ENCODE data around the gene TPX2.

The TPX2 gene

DNA sequence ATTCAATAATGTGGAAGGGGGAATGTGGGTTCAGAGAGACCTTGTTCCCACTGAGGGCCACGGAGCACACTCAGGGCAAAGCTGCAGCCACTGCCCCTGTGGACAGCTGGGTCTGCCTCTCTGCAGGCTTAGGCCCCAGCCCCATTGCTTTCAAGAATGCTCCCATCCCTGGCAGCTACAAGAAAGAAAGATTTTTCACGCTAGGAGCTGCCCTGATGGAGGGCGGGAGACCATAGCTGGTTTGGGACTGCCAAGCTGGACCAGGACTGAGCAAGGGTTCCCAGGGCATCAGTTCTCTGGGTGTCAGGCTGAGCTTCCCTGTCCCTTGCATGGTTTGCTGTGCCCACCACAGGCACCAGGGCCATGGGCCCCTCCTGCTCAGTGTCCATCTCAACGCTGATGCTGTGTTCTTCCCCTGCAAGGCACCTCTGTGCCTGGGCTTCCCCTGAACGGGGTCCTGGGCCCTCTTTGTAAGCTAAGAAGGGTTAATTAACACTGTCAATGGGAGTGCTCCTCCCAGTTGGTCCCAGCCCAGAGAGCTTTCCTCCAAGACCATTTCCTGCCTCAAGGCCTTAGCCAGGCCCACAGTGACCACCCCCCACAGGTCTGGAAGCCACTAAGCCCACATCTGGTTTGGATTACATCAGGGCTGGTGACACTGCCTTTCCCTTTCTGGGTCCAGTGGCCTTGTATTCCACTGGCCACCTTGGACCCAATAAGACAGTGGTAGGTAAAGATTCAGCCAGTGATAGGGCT lies 97.9 kb downstream of the TPX2 start:
- DNase-seq = no peak

DNA sequence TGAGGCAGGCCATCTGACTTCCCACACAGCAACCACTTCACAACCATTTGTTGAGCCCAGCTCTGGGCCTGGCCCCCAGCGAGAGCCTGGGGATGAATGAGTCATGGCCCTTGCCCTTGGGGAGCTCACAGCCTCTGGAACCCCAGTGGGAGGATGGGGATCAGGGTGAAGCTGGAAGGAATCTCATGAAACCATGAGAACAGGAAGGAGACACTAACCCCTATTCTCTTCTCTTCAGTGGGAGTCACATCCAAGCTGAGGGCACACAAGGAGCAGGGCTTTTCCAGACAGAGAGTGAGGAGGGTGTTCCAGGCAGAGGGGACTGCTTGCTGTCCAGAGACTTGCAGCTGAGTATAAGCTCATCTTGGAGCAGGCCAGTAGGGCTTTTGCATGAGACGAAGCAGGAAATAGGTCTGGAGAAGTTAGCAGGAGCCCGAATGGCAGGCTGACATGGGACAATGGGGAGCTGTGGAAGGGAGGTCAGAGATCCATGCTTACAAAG lies 98.9 kb downstream of the TPX2 start:
- no peak for DNase-seq

DNA sequence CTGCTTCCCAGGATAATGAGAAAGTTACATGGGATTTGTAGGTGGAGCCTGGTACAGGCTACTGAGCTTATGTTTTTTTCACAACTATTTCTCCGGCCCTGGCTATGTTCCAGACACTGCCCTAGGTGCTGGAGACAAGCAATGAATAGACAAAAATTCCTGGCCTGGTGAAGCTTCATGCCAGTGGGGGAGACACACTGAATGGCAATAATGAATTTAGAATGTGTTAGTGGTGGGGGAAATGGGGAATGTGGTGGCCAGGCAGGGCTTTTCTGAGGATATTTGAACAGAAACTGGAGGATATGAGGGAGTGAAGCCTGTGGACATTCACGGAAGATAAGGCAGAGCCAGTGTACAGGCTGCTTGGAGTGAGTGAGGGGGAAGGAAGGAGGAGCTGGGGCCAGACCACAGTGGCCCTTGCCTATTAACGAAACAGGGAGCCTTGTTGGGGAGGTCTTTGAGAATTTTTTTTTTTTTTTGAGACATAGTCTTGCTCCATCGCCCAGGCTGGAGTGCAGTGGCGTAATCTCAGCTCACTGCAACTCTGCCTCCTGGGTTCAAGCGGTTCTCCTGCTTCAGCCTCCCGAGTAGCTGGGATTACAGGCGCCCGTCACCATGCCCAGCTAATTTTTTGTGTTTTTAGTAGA lies 99.7 kb downstream of the TPX2 start:
- no peak for DNase-seq

DNA sequence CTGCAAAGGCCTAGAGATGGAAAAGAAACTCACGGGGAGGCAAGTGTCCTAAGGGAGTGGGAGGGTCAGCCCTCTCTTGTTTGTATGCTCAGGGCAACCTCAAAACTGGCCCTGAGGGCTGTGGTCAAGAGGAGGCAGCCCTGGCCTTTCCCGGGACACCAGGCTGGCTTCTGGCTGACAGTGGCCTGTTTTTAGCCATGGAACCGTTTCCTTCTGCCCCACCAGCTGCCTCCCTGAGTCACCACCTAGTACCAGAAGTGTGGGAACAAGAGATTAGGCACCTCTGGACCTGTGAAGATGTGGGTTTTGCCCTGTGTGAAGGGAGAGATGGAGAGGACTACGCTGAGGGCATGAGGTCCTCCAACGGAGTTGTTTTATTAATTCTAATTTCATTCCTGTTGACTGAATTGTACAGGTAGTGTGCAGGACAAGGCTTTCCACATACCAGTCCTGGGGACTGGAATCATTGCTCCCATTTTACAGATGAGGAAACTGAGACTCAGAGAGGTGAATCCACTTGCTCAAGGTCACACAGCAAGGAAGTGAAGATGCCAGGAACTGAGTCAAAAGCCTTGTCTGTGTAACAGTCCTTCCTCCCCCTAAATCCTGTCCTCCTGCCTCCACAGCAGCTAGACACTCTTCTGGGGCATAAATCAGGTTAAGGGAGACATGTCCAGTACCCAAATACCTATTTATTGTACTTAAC lies 100.8 kb downstream of the TPX2 start:
- no peak for DNase-seq

DNA sequence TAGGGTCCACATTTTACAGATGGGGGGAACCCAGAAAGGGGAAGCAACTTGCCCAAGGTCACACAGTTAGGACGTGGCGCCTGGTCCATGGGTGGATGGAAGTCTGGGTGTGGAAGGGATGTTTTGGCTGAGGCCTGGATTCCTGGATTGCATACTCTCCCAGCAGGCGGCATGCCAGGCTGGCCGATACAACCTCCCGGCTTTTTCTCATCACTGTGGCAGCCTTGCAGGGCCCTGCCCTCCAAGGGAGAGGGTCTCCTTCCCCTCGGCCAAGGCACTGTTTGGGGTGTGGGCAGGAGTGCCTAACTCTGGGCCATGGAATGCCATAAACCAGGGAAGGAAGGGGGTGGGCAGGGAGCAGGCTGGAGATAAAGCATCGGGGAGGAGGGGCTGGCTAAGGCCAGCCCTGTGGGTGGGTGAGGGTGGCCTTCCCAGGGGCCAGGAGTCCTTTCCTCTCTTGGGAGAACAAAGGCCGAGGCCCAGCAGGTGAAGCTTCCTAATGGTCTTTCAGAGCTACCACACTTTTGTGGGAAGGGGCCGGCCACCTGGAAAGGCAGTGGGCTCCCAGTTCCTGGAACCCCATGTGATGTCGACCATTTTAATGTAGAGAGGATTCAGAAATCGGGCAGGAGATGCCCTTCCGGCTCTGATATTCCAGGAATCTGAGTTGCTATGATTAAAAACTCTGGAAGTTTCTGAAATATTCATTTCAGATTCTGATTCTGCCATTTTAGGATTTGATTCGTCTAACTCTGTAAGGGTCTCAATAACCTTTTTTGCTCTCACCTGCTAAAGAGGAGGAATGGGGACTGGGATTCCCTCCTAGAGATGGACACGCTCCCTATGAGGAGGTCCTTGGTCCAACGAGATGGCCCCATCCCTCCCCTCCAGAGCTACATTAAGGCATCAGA lies 102.1 kb downstream of the TPX2 start:
- DNase-seq = no peak

DNA sequence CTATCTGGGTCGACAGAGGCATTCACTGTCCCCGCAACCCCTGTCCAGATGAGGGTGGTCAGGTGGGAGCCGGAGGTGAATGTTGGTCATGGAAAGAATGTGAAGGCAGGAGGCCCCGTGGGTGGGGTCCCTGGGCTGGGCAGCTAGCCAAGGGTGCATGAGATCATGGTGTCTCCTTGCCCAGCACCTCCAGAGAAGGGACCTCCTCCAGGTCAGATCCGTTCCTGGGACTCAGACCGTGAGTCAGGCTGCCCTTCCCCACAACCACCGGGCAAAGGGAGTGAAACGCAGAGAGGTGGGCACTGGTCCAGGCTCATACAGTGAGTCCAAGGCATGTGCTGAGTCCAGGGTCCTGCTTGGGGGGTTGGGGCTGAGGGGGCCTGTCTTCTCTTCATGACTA lies 102.8 kb downstream of the TPX2 start:
- no peak for DNase-seq

DNA sequence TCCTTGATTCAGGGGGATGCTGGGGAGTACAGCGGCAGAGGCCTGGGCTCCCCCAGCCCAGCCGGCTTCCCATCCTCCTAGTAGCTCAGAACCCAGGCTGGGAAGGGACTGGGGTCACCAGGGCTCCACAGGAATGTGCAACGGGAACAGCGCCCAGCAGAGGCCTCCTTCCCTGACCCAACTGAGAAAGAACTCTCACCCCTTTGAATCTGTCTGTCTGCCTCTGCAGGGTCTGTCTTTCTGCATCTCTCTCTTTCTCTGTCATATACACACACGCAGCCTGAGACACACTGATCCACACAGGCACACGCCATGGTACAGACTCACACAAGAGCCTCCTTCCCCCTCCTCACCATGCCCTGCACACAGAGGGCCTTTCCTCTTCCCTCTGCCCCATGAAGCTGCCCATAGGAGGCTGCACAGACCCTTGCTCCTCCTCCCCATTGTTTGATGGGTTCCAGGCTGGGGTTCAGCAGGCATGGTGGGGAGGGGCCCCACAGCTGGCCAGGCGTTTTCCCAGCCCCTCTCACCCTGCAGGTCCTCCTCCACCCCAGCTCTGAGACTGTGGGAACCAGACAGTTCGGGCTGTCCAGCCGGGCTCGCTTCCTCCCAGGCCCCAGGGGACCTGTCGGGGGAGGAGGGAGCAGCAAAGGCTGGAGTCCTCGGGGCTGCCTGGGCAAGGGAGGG lies 103.5 kb downstream of the TPX2 start:
- DNase-seq = no peak

DNA sequence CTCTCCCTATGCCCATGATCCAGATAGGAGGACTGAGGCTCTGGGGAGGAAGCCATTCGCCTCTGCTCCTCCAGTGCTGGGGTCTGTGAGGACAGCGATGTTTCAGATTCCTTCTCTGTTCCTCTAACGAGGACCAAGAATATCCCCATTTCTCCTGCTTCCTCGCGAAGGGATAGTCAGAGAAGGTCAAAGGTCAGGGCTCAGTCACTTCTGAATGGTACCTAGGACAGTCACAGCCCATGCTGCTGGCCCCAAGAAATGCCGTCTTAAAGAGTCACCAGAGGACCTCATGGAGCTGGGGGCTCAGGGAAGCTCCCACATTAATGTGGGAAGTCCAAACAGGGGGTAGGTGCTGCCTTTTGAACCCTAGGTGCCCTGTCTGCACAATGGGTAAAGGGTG lies 104.2 kb downstream of the TPX2 start:
- no peak for DNase-seq

DNA sequence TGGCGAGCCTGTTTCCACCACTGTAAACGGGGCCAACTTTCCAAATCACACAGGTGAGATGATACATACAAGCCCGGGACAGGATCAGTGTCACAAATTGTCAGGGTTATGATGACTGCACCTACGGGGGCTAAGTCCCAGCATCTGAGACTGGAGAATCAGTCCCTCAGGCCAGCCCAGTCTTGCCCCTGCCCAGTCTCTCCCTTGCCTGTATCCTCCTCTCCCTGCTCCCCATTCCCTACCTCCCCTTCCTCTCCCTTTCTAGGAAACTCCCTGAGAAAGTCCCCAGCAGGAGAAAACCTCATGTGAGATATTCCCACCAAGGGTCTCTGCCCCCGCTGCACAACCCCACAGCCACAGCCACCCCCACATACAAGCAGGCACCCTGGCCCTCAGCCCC lies 104.8 kb downstream of the TPX2 start:
- no peak for DNase-seq

DNA sequence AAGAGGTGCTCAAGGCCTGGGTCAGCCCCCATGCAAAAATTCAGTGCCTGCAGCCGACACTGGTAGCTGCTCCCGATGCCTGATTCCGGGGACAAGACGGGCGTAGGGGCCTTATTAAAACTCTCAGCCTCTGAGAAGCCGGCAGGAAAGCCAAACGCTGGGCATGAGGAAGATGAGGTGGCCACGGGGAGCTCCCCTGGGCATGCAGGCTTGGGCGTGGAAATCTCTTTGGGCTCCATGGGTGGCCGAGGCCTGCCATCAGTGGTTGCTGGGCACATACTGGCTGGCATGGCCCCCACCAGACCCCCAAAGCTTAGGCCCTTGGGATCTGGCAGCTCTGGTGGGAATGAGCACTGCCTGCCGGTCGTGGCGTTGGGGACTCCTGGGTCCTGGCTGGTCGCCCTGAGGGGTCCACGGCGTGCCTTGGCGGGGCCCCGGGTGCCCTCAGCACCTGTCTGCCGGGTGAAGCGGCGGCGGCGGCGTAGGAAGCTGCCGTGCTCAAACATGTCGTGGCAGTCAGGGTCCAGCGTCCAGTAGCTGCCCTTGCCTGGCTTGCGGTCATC lies 105.7 kb downstream of the TPX2 start:
- no peak for DNase-seq

DNA sequence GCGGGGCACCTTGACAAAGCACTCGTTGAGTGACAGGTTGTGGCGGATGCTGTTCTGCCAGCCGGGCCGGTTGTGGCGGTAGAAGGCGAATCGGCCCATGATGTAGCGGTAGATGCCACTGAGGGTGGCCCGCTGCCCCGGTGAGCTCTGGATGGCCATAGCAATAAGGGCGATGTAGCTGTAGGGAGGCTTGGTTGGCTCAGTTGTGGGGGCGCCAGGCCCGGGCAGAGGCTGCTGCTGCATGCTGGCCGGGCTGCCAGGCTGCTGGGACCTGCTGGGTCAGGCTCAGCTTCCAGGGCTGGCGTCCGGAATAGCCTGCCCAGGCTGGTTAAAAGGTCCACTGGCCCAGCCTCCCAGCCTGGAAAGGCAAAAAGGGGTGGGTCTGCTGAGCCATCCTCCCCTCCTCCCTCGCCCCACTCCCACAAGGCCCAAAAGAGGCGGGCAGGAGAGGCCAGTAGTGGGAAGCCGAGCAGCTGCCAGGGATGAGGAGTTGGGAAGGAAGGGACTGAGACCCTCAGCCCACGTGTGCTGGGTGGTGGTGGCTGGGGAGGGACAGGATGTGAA lies 106.3 kb downstream of the TPX2 start, which contains the start of gene FOXS1:
FOXS1 (minus strand) TSS at position 305 of the 564 bp plus-strand sequence; CDS start at position 243, 62 bp downstream.
- DNase-seq = no peak

DNA sequence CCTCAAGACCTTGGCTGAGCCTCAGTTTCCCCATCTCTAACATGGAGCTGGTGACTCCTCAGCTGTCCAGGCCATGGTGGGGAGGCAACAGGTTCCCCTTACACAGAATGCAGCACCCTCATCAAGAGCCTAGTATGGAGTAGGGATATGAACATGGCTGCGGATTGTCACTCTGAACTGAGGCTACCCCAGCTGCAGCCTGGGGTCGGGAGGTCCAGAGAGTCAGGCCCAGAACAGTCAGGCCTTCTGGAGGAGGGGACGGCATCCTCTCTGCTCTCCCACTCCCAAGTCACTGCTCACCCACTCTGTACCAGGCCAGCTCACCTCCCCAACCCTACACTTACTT lies 107.7 kb downstream of the TPX2 start:
- DNase-seq = no peak

DNA sequence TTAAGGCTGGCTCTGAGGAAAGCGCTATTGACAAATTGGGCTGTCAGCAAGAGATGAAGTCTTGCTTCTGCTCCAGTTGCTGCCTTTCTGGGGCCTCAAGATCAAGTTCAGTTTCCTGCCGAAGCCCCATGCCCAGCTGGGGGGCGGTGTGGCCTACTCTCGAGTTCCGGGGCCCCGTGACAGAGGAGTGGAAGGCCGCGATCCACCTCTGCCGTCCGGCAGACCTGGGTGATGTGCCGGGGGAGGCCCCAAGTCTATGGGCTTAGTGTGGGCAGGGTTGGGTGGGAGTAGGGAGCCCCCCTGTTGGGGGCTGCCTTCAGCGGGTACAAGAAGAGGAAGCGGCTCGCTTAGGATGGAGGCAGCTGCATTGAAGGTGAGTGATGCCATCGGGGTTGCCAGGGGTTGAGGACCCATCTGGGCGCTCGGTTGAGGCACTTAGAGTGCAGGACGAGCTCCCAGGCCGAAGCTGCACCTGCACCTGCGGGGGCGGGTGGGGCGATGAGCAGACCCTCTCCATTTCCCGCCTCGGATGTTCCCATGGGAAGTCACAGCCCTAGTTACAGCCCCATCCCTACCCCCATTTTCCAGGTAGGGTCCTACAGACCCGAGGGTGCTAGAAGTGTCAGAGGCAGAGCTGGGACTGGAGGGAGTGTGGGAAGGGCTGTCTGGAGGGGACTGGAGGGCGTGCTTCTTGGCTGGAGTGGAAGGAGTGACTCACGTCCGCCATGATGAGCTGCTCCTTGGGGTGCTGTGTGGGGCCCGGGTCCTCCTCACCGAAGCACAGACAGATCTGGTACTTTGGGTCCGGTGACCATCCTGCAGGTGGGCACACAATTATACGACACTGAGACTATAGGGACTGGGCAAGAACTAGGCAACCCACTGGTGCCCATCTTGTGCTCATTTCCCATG lies 109.3 kb downstream of the TPX2 start:
- DNase-seq = no peak

DNA sequence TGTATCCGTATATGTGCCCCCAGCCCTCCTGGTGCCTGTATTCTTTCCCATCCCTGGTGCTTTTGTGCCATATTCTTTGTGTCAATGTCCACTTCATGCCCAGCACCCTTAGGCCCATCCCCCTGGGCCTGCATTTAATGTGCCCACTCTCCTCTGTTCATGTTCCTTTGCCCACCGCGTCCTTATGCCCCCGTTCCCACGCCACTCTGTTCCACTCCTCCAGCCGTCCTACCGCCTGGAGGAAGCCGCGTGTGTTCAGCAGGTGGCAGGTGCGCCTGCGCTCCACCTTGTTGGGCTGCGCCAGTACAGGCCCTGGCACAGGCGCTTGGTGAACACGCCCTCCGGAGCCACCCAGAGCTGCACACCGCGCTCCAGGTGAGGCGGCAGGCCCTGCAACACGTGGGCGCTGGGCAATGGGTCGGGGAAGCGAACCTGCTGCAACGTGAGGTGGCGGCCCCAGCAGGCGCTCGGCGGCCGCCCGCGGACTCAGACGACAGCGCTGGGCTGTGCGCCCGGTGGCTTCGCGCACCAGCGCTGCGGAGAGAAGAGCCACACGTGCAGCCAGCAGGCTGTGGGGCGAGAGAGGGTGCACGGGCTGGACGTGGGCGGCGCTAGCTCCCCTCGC lies 110.3 kb downstream of the TPX2 start:
- DNase-seq = peak; percentile 30 to 68
